NCI-H2227 (cell line): ENCODE results near the gene VWA3B.

Experiments
- DNase-seq: peaks from one replicate; lab custom pipeline; 2025; ENCODE audit not compliant: unreplicated experiment; lab: John Stamatoyannopoulos, UW

The VWA3B gene

DNA sequence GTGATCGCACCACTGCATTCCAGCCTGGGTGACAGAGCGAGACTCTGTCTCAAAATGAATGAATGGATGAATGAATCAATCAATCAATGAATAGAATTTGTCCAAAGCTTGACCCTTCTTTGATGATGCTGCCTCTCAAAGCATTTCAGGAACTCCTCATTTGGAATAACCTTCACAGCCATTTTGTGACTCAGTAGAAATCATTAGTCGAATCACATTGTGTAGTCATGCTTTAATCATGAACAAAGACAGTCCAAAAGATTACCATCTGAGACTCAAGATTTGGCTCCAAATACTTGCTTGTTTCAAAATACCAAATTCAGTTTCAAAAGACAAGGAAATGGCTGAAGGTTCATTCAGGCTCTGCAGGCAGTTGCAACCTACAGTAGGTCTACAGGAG, 83.1 kb downstream of the VWA3B start:
- DNase-seq, result no peak

GRCh38 chr2:98172150-98172765, 85.3 kb downstream of the VWA3B start:
- no peak for DNase-seq

DNA sequence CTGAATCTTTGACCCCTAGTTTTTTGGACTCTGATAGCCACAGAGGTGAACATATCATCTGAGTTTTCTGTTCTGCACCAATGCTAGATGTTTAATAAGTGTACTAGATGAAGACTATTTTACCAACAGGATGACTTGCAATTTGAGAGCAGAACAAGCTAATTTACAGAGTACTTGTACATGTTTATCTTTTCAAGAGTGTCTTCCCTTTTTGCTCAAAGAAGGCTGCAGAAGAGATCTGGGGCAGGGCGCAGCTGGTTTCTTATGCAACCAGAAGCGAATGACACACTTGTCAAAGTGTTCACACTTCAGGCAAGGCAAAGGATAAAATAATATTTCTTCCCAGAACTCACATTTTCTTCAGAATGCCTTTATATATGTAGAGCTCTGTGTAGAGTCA, 86.0 kb downstream of the VWA3B start:
- no peak for DNase-seq

DNA sequence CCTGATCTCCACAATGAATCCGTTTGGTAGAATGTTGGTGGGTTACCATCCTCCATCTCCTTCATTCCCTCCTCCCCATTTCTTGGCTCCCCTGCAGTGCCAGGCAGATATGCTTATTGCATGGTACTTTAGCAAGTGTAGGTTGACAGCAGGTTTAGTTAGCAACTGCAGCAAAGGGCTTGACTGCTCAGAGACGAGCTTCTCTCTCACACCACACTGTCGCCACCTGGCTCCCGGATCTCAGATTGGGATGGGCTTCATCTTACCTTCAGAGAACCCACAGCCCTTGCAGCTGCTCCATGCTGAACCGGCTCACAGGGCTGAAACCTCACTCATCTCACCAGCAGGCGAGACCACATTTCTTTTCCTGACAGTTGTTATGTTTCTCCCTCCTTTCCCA, 88.8 kb downstream of the VWA3B start:
- DNase-seq, result no peak

GRCh38 chr2:98177286-98177685, 90.3 kb downstream of the VWA3B start:
- DNase-seq, result no peak

- no peak for DNase-seq
Measured at GRCh38 chr2:98177986-98178385, 91.0 kb downstream of the VWA3B start.

DNA sequence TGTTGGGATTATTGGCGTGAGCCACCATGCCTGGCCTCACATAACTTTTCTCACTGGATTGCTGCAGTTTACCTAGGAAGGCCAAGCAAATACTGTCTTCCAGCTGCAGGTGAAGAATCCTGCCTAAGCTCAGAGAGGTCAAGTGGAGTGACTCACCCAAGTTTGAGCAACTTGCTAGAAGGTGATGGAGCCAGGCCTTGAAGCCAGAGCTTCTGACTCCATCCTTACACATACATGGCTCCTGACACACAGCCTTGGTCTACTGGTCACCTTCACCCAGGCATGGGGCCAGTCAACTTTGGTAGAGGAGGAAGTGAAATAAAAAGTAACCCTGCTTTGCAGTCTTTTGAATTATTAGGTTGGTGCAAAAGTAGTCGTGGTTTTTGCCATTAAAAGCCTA, 93.5 kb downstream of the VWA3B start:
- DNase-seq, result no peak

DNA sequence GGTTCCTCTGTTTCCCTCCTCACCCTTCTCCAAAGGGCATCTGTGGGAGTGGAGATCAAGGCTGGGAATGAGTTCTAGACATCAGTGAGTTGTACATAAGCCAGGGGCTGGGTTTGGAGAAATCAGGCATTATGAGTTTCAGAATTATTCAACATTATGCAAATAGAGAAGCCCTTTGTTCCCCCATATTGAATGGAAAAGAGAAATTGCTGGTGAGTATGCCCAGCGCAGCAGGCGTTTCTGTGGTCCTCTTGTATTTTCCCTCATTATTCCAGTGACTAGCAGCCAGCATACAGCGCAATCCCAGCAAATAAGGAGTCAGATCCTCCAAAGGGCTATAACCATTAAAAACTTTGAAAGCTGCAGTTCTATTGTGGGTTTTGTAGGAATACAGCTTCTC, 94.4 kb downstream of the VWA3B start:
- DNase-seq, result no peak

GRCh38 chr2:98185801-98186200, 98.8 kb downstream of the VWA3B start:
- DNase-seq, result no peak

DNA sequence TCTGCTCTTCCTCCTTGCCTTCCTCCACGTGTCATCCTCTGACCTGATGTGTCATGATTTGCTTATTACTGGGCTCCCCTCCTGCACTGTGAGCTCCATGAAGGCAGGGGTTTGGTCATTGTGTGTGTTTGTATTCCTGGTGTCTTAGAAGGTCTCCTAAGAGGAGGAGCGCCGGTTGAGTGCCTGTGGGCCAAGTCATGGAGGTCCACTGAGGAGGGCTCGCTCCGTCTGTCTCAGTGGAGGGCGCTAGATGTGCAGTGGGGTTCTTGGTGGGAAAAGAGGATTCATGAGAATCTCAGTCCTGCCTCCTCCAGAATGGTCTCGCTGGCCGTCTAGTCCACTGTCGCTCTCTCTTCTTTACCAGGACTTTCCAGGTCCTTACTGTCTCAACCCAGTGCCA, 100.2 kb downstream of the VWA3B start:
- DNase-seq, result no peak

DNA sequence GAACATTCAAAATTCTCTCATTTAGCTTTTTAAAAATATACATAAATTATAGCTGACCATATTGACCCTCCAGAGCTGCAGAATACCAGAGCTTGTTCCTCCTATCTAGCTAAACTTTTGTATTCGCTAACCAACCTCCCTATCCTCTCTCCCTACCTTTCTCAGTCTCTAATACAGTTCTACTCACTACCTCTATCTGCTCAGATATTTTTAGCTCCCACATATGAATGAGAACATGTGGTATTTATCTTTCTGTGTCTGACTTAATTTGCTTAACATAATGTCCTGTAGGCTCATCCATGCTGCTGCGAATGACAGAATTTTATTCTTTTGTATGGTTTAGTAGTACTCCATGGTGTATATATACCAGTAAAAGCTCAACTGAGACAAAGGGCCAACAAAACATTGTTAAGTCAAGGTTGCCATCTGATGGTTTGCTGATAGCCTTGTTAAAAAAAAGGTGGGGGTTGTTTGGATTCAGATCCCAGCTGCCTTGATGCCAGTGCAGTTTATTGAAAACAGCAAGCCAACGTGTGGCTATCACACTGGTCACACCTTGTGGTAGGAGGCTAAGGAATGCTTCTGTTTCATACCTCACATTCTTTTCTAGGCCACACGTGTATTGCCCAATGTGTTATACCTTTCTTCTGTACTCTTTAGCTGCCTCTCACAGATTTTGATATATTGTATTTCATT, 101.5 kb downstream of the VWA3B start:
- DNase-seq, result no peak

DNA sequence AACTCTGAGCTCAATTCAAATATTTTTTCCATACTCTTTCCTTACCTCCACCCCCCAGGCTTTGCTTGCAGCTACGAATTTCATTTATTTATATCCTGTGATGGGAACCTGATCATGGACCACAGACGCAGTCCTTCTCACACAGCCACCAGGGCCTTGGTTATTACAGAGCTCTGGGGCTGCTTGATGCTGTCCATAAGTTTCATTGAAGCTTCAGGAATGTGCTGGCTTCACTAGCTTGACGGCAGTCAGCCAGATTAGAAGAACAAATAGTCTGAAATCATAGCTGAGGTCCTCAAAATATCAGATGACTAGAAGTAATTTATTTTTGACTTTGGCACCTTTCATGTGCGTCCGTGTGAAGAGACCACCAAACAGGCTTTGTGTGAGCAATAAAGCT, 104.9 kb downstream of the VWA3B start:
- DNase-seq, result no peak

GRCh38 chr2:98201576-98201975, 114.6 kb downstream of the VWA3B start:
- no peak for DNase-seq

DNA sequence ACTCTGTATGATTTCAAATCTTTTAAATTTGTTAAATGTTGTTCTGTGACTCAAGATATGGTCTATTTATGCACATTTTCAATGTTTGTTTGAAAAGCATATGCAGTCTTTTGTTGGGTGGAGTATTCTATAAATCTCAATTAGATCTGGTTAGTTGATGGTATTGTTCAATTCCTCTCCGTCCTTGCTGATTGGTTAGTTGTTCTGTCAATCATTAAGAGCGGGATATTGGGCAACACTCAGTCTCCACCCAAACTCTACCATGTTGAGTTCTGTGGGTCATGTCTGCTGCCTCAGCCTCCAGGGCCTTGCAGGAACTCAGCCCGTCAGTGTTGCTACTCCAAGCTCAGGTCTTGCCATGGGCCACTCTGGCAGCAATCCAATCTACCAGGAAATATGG, 118.9 kb downstream of the VWA3B start:
- DNase-seq, result no peak

DNA sequence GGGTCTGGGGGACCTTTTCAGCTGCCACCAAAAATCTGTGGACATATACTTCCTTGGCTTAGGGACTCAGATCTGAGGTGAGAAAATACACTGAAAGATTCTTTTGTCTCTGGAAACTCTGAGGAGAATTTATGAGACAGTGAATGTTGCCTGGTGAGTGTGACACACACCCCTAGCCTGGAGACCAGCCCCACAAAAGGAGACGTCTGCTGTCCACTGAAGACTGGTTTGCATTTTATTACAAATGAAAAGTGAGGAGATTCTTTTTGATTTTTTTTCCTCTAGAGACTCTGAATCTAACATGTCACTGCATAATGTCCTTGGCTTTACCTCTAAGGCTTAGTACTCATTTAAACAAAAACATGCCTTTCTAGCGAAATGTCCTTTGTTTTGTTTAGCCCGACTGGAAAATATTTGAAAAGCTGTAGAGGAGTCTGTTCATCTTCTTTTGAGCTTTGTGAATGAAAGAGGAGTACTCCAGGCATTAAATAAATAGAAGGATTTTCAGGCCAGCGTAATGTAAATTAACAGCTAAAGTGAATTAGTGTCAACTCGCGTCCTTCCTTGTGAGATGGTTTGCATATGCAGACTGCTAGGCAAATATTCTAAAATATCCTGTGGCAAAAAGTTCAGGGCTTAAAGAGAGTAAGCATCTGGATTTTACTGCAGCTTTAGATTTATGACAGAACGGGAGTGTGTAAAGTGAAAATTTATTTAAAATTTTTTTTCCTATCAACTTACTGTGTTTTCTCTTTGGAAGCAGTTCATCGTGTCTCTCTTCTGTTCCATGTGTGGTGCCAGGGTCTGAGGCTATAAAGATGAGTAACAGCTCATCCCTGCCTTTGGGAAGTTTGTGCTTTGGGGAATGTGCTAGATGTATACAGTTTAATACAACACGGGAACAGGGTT, 125.4 kb downstream of the VWA3B start:
- DNase-seq, result no peak

- no peak for DNase-seq
Measured at GRCh38 chr2:98216616-98217015, 129.6 kb downstream of the VWA3B start.

DNA sequence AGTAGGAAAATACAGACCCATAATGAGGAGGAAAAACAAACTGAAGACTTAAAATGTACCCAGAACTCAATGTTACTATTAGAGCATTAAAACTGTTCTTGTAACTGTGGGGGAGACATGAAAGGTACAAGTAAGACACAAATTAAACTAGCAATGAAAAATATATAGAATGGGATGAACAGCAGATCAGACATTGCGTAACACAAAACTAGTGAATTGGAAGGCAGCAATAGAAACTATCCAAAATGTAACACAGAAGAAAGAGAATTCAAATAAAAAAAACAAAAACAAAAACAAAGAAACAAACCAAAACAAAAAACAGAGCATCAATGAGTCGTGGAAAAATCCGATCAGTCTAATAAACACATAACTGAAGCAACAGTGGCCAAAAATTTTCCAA, 132.2 kb downstream of the VWA3B start:
- DNase-seq, result no peak

DNA sequence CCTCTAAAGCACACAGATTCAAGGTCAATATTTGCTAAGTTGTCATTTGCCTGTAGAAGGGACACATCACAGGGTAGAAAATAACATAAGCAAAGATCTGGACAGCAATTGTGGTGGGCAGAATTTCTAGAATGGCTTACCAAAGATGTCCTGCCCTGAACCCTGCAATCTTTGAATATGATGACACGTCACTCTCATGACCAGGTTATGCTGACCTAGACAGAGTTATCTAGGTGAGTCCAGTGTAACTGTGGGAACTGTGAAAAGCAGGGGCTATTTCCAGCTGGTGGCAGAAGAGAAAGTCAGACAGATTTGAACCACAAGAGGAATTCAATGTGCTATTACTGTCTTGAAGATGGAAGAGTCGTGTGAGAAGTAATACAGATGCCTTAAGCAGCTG, 147.0 kb downstream of the VWA3B start:
- DNase-seq, result no peak

DNA sequence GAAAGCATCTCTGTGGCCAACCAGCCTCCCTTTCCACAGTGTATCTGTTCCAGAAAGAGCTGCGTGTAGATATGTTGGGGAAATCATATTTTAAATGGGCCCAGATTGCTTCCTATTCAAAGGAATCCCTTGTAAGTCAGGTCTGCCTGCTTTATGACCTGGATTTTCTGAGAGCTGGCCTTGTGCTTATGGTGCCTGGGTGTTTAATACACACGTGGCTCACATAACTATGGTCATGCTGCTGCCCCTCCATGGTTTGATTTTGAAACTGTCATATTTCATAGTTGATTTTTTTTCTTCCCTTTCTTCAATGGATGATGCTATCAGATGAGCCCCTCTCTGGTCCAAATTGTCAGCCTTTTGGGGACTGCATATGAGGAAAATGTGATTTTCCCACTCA, 147.8 kb downstream of the VWA3B start:
- no peak for DNase-seq

DNA sequence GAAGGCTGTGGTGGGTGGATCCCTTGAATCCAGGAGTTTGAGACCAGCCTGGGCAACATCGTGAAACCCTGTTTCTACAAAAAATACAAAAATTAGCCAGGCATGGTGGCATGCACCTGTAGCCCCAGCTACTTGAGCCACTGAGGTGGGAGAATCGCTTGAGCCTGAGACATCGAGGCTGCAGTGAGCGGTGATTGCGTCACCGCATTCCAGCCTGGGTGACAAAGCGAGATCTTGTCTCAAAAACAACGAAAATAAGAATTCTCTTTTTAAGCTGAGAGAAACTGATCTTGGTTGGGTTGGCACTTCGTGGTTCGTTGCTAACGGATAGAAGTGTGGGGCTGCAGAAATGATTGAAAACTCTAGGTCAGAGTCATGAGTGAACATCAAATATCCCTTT, 150.0 kb downstream of the VWA3B start:
- DNase-seq, result no peak

- DNase-seq, result no peak
Measured at GRCh38 chr2:98240786-98241398, 153.9 kb downstream of the VWA3B start.

- DNase-seq, result no peak
Measured at GRCh38 chr2:98241592-98241991, 154.6 kb downstream of the VWA3B start.
